ENCODE data around the gene DIDO1.

DIDO1 gene

DNA sequence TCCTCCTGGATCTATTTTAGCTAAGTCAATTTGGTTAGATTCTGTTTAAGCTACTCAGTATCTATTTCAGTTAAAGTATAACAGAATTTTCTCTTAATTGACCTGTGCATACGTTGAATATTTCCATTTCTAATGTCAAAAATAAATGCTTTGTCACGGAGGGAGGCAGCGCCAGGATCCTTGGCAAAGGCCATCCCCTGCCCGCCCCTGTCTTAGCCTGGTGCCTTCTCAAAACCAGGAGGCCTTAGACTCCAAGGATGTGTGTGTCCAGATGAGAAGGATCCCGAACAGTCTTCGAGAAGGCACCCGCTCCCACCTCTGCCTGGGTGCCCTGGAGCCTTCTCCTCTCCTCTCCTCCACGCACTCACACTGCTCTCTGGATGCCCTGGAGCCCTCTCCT lies 87.0 kb downstream of the DIDO1 start:
- Histone ChIP-seq H3K4me3 (ENCODE audit: low read depth, low read length) (no peak overlapping the region), H3K9me3 (ENCODE audit: control insufficient read depth, low read length) (no peaks in the 10 kb centered on the region), H3K4me1 (no peaks in the 10 kb centered on the region), H2AFZ (no peak overlapping the region), H3K9ac (no peak overlapping the region), H3K27me3 (ENCODE audit: control insufficient read depth, insufficient read depth, low read length) (no peaks in the 10 kb centered on the region), H3K4me2 (ENCODE audit: low read length) (no peak overlapping the region), H3K27ac (no peak overlapping the region), H3K79me2 (no peaks in the 10 kb centered on the region), H3K36me3 (ENCODE audit: control insufficient read depth, insufficient read depth, low read length) (no peaks in the 10 kb centered on the region)
- TF ChIP-seq, protein P1, sequence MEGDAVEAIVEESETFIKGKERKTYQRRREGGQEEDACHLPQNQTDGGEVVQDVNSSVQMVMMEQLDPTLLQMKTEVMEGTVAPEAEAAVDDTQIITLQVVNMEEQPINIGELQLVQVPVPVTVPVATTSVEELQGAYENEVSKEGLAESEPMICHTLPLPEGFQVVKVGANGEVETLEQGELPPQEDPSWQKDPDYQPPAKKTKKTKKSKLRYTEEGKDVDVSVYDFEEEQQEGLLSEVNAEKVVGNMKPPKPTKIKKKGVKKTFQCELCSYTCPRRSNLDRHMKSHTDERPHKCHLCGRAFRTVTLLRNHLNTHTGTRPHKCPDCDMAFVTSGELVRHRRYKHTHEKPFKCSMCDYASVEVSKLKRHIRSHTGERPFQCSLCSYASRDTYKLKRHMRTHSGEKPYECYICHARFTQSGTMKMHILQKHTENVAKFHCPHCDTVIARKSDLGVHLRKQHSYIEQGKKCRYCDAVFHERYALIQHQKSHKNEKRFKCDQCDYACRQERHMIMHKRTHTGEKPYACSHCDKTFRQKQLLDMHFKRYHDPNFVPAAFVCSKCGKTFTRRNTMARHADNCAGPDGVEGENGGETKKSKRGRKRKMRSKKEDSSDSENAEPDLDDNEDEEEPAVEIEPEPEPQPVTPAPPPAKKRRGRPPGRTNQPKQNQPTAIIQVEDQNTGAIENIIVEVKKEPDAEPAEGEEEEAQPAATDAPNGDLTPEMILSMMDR (IDR thresholded peaks at IDR 0.05), result no peak

GRCh38 chr20:62838128-62838891 lies 88.0 kb downstream of the DIDO1 start:
- Histone ChIP-seq H3K4me3 (ENCODE audit: low read depth, low read length) (no peak overlapping the region), H3K27me3 (ENCODE audit: control insufficient read depth, insufficient read depth, low read length) (no peaks in the 10 kb centered on the region), H3K9me3 (ENCODE audit: control insufficient read depth, low read length) (no peaks in the 10 kb centered on the region), H3K79me2 (no peaks in the 10 kb centered on the region), H3K4me2 (ENCODE audit: low read length) (no peak overlapping the region), H3K9ac (no peak overlapping the region), H3K4me1 (no peaks in the 10 kb centered on the region), H3K27ac (no peak overlapping the region), H3K36me3 (ENCODE audit: control insufficient read depth, insufficient read depth, low read length) (no peaks in the 10 kb centered on the region), H2AFZ (no peak overlapping the region)
- TF ChIP-seq, protein P1 (IDR thresholded peaks at IDR 0.05), result no peak

DNA sequence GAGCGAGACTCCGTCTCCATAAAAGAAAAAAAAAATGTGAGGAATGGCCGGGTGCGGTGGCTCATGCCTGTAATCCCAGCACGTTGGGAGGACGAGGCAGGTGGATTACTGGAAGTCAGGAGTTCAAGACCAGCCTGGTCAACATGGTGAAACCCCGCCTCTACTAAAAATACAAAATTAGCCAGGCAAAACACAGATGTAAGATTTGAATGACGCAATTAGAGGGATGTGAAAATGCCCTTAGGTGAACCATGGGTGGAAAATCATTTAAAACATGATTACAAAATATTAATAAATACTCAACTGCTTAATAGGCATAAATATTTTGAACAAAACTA lies 88.5 kb downstream of the DIDO1 start:
- Histone ChIP-seq H3K36me3 (ENCODE audit: control insufficient read depth, insufficient read depth, low read length) (no peaks in the 10 kb centered on the region), H3K4me2 (ENCODE audit: low read length) (no peak overlapping the region)

GRCh38 chr20:62836967-62837490 lies 89.3 kb downstream of the DIDO1 start:
- Histone ChIP-seq H3K27ac (no peak overlapping the region), H3K4me3 (ENCODE audit: low read depth, low read length) (no peak overlapping the region), H2AFZ (no peak overlapping the region), H3K4me2 (ENCODE audit: low read length) (no peak overlapping the region), H3K27me3 (ENCODE audit: control insufficient read depth, insufficient read depth, low read length) (no peaks in the 10 kb centered on the region), H3K9ac (no peak overlapping the region), H3K36me3 (ENCODE audit: control insufficient read depth, insufficient read depth, low read length) (no peaks in the 10 kb centered on the region), H3K79me2 (no peaks in the 10 kb centered on the region), H3K4me1 (no peaks in the 10 kb centered on the region), H3K9me3 (ENCODE audit: control insufficient read depth, low read length) (no peaks in the 10 kb centered on the region)
- TF ChIP-seq, protein P1 (IDR thresholded peaks at IDR 0.05), result no peak

More for the DNA sequence above, 88.5 kb downstream of the DIDO1 start:
- H3K79me2 ChIP-seq, result no peaks in the 10 kb centered on the region
- H3K9me3 ChIP-seq (ENCODE audit: control insufficient read depth, low read length), result no peaks in the 10 kb centered on the region
- H2AFZ ChIP-seq, result no peak overlapping the region
- no peak overlapping the region for H3K9ac ChIP-seq
- no peak overlapping the region for H3K4me3 ChIP-seq (ENCODE audit: low read depth, low read length)
- H3K27ac ChIP-seq, result no peak overlapping the region
- no peaks in the 10 kb centered on the region for H3K4me1 ChIP-seq
- H3K27me3 ChIP-seq (ENCODE audit: control insufficient read depth, insufficient read depth, low read length), result no peaks in the 10 kb centered on the region
- TF ChIP-seq, protein P1 (IDR thresholded peaks at IDR 0.05), result no peak

Data from parathyroid adenoma (tissue), 2 donors.